ENCODE results near the gene ALKBH4. TPM values are rescaled to one million over a fixed set of nuclear protein-coding genes. Genes with fewer than 3 reads are reported as not detected.
A peak's percentile ranks its signal among the peaks of the same experiment; 100 is the strongest.
"Not testable (repeated sequence)": the region's sequence is repeated elsewhere in the genome, so short reads cannot be mapped to it uniquely, and the experiment has no call there.

The ALKBH4 gene
- total RNA-seq, 2 donors from 2014 or later, result 25.2 to 27.0 TPM

DNA sequence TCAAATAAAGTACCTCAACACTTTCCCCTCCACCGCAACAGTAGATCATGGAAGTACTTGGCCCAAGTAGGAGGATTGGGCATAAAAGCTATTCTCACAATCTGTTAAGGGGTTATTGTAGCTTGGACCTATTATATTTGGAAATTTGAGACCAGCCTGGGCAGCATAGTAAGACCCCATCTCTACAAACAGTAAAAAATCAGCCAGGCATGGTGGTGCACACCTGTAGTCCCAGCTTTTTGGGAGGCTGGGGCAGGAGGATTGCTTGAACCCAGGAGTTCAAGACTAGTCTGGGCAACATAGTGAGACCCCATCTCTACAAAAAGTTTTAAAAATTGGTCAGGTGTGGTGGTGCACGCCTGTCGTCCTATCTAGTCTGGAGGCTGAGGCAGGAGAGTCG lies 55.3 kb downstream of the ALKBH4 start:
- WGBS, result 95% methylated on average over 4 of the region's 4 CpGs
- no peaks in the 10 kb centered on the region for H3K9me3 ChIP-seq
- H3K27me3 ChIP-seq (replicated peaks; ENCODE audit: insufficient read depth), result no peaks in the 10 kb centered on the region
- DNase-seq (ENCODE audit: low spot score), result no peak
- no peak for TF ChIP-seq POLR2A (IDR thresholded peaks at IDR 0.05)
- no peak for TF ChIP-seq POLR2AphosphoS5 (IDR thresholded peaks at IDR 0.05)
- TF ChIP-seq, protein P1, sequence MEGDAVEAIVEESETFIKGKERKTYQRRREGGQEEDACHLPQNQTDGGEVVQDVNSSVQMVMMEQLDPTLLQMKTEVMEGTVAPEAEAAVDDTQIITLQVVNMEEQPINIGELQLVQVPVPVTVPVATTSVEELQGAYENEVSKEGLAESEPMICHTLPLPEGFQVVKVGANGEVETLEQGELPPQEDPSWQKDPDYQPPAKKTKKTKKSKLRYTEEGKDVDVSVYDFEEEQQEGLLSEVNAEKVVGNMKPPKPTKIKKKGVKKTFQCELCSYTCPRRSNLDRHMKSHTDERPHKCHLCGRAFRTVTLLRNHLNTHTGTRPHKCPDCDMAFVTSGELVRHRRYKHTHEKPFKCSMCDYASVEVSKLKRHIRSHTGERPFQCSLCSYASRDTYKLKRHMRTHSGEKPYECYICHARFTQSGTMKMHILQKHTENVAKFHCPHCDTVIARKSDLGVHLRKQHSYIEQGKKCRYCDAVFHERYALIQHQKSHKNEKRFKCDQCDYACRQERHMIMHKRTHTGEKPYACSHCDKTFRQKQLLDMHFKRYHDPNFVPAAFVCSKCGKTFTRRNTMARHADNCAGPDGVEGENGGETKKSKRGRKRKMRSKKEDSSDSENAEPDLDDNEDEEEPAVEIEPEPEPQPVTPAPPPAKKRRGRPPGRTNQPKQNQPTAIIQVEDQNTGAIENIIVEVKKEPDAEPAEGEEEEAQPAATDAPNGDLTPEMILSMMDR (IDR thresholded peaks at IDR 0.05), result no peak
- peaks cover 9 to 15% of the 10 kb centered on the region in 2 donors for H3K36me3 ChIP-seq
- peaks cover 4% of the 10 kb centered on the region for H3K4me1 ChIP-seq (replicated peaks)
- H3K4me3 ChIP-seq, result no peak overlapping the region
- no peak overlapping the region for H3K27ac ChIP-seq
- intact Hi-C loops (cut with DNase I), result no loop called here

GRCh38 chr7:102408530-102408929 lies 56.1 kb downstream of the ALKBH4 start:
- H3K4me3 ChIP-seq; H3K9me3 ChIP-seq; H3K27me3 ChIP-seq (replicated peaks; ENCODE audit: insufficient read depth); H3K4me1 ChIP-seq (replicated peaks); H3K27ac ChIP-seq; DNase-seq (ENCODE audit: low spot score); intact Hi-C loops (cut with DNase I): not testable (repeated sequence)
- H3K36me3 ChIP-seq, result peaks cover 9 to 15% of the 10 kb centered on the region in 2 donors
- WGBS, result 98% methylated on average over 6 of the region's 6 CpGs

GRCh38 chr7:102407910-102408309 lies 56.8 kb downstream of the ALKBH4 start:
- intact Hi-C loops (cut with DNase I), result no loop called here

More at GRCh38 chr7:102407910-102408309, 56.8 kb downstream of the ALKBH4 start:
- H3K36me3 ChIP-seq, result peaks cover 9 to 15% of the 10 kb centered on the region in 2 donors
- no peaks in the 10 kb centered on the region for H3K9me3 ChIP-seq
- H3K27me3 ChIP-seq (replicated peaks; ENCODE audit: insufficient read depth), result no peaks in the 10 kb centered on the region
- WGBS, result 94% methylated on average over 6 of the region's 6 CpGs
- no peak overlapping the region for H3K4me3 ChIP-seq
- no peak for DNase-seq (ENCODE audit: low spot score)
- H3K4me1 ChIP-seq (replicated peaks), result peaks cover 4% of the 10 kb centered on the region
- no peak overlapping the region for H3K27ac ChIP-seq
- no peak for TF ChIP-seq POLR2A (IDR thresholded peaks at IDR 0.05)
- no peak for TF ChIP-seq POLR2AphosphoS5 (IDR thresholded peaks at IDR 0.05)
- TF ChIP-seq, protein P1 (IDR thresholded peaks at IDR 0.05), result no peak

Small RNA genes within 50 kb of the gene (microRNA-seq; reads per million reads assigned to microRNA genes)
- 2.1 reads per million, percentile 30 among the genes with 10 or more reads in this experiment for gene MIR4467
- gene MIR5090, result 2.3 reads per million, percentile 32 among the genes with 10 or more reads in this experiment

Other genes with a start within 250 kb of the ALKBH4 start
- gene SH2B2, start 178.0 kb downstream of the ALKBH4 start, total RNA-seq, result 10 to 100 TPM in 1 of 2 donors, 1 to 10 TPM in 1; 7.7 to 22.3 TPM
- under 1 TPM in 1 of 2 donors, not detected in 1; 0.85 TPM for gene SPDYE6, start 108.4 kb downstream of the ALKBH4 start, total RNA-seq
- 10 to 100 TPM; 31.6 to 50.1 TPM for gene PRKRIP1, start 68.5 kb downstream of the ALKBH4 start, total RNA-seq
- 10 to 100 TPM; 20.5 to 24.8 TPM for gene ORAI2, start 31.3 kb downstream of the ALKBH4 start, total RNA-seq
- 10 to 100 TPM; 12.8 to 57.7 TPM for gene LRWD1, start 121 bp upstream of the ALKBH4 start, total RNA-seq
- 10 to 100 TPM; 23.2 to 46.4 TPM for gene POLR2J, start 14.1 kb upstream of the ALKBH4 start, total RNA-seq
- 10 to 100 TPM in 1 of 2 donors, 1 to 10 TPM in 1; 2.0 to 25.7 TPM for gene RASA4B, start 52.9 kb upstream of the ALKBH4 start, total RNA-seq
- gene UPK3BL2, start 78.8 kb upstream of the ALKBH4 start, total RNA-seq, result 10 to 100 TPM in 1 of 2 donors, 1 to 10 TPM in 1; 9.9 to 33.5 TPM
- gene SPDYE2, start 86.4 kb upstream of the ALKBH4 start, total RNA-seq, result 1 to 10 TPM in 1 of 2 donors, not detected in 1; 1.8 TPM
- gene POLR2J3, start 107.7 kb upstream of the ALKBH4 start, total RNA-seq, result 10 to 100 TPM; 11.5 to 16.6 TPM
- 10 to 100 TPM; 10.5 to 59.6 TPM for gene RASA4, start 151.9 kb upstream of the ALKBH4 start, total RNA-seq
- 100 to 1,000 TPM in 1 of 2 donors, 10 to 100 TPM in 1; 63.2 to 125 TPM for gene UPK3BL1, start 177.9 kb upstream of the ALKBH4 start, total RNA-seq
- not detected for gene SPDYE2B, start 185.5 kb upstream of the ALKBH4 start, total RNA-seq
- 1 to 10 TPM in 1 of 2 donors, under 1 TPM in 1; 0.18 to 6.6 TPM for gene POLR2J2, start 206.8 kb upstream of the ALKBH4 start, total RNA-seq

All from prostate gland (tissue), 2 donors.